ENCODE measurements around the gene TMEM178B. TPM values are rescaled to one million over a fixed set of nuclear protein-coding genes. Genes with fewer than 3 reads are reported as not detected.

TMEM178B gene
- total RNA-seq, 1 experiment from 2014 or later: not detected

DNA sequence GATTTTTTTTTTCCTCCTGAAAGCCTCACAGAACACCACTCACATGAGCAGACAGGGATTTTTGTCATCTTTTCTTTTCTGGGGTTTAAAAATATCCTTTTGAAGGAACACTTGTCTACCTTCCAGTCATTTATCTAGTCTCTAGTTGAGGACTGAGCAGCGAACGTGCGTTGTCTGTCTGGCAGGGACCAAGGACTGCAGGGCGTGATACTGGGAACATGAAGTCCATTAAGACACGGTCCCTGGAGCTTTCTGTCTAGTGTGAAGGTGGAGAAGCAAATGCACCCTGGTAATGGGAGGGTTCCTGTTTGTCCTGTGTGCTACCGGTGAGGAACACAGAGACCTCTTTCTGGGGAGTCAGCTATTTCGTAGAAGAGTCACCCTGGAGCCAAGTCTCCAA is 207.4 kb downstream of the TMEM178B start:
- ChIA-PET CTCF (no interaction called here), POLR2A (ENCODE audit: unreplicated experiment) (no interaction called here)
- Histone ChIP-seq H3K27ac (no peak overlapping the region), H2AFZ (no peak overlapping the region), H3K36me3 (ENCODE audit: low read depth) (no peaks in the 10 kb centered on the region), H3F3A (ENCODE audit: insufficient read depth, low read depth) (no peaks in the 10 kb centered on the region), H3K4me3 (no peak overlapping the region), H4K20me1 (ENCODE audit: insufficient read depth) (no peaks in the 10 kb centered on the region), H3K27me3 (ENCODE audit: insufficient read depth, low read depth) (peaks cover 55% of the 10 kb centered on the region), H3K4me2 (no peak overlapping the region), H3K4me1 (replicated peaks; ENCODE audit: insufficient read depth) (no peaks in the 10 kb centered on the region), H3K79me2 (ENCODE audit: low read depth) (no peaks in the 10 kb centered on the region), H3K9me2 (ENCODE audit: insufficient read depth) (no peaks in the 10 kb centered on the region), H3K9me3 (ENCODE audit: insufficient read depth, low read depth) (no peaks in the 10 kb centered on the region)
- no peak for DNase-seq
- BruUV-seq (replicated peaks): no TSS peak
- intact Hi-C loops (cut with micrococcal nuclease; ENCODE audit: unreplicated experiment): no loop called here
- TF ChIP-seq, protein P1, sequence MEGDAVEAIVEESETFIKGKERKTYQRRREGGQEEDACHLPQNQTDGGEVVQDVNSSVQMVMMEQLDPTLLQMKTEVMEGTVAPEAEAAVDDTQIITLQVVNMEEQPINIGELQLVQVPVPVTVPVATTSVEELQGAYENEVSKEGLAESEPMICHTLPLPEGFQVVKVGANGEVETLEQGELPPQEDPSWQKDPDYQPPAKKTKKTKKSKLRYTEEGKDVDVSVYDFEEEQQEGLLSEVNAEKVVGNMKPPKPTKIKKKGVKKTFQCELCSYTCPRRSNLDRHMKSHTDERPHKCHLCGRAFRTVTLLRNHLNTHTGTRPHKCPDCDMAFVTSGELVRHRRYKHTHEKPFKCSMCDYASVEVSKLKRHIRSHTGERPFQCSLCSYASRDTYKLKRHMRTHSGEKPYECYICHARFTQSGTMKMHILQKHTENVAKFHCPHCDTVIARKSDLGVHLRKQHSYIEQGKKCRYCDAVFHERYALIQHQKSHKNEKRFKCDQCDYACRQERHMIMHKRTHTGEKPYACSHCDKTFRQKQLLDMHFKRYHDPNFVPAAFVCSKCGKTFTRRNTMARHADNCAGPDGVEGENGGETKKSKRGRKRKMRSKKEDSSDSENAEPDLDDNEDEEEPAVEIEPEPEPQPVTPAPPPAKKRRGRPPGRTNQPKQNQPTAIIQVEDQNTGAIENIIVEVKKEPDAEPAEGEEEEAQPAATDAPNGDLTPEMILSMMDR (conservative IDR thresholded peaks at IDR 0.05): no peak
- no peak for TF ChIP-seq EZH2 (IDR thresholded peaks at IDR 0.05; ENCODE audit: low read depth)

DNA sequence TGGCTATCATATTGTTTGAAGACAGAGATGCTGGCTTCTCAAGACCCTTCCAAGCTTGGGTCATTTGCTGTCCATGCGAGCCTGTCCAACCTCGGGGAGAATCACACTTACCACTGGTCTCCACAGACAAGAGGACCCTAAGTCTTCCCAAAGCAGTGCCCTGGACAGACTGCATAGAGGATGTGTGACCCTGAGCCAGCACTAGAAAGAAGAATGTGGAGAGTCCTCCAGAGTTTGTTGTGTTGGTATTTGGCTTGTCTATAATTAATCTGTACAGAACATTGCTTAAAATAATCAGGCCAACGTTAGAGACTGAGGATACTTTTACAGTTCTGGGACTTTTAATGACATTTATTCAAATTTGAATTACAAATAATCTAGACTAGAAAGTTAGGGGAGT is 212.7 kb downstream of the TMEM178B start:
- H3K9me2 ChIP-seq (ENCODE audit: insufficient read depth): no peaks in the 10 kb centered on the region

DNA sequence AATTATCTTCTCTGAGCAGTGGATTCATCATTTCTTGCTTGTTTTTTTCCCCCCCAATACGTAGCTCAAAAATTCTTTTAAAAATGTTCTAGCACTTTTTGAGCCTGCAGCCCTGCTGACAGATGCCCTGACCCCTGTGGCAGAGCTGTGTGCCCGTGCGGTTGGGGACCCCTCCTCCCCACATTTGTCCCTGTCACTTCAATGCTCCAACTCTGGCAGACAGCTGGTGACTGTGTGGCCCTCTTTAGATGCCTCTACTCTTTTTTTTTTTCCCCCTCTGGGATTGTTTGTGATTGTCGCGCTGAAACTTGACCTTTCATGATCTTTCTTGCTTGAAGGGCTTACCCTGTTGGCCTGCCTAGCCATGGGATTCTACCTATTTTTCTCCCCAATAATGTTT is 214.1 kb downstream of the TMEM178B start:
- H3K79me2 ChIP-seq (ENCODE audit: low read depth): no peaks in the 10 kb centered on the region
- no peak overlapping the region for H3K27ac ChIP-seq
- no peaks in the 10 kb centered on the region for H3K9me3 ChIP-seq (ENCODE audit: insufficient read depth, low read depth)
- H2AFZ ChIP-seq: no peak overlapping the region
- DNase-seq: no peak
- intact Hi-C loops (cut with micrococcal nuclease; ENCODE audit: unreplicated experiment): no loop called here
- H3K36me3 ChIP-seq (ENCODE audit: low read depth): no peaks in the 10 kb centered on the region
- no peak overlapping the region for H3K4me2 ChIP-seq
- no peak for TF ChIP-seq EZH2 (IDR thresholded peaks at IDR 0.05; ENCODE audit: low read depth)
- TF ChIP-seq, protein P1 (conservative IDR thresholded peaks at IDR 0.05): no peak
- ChIA-PET CTCF (no interaction called here), POLR2A (ENCODE audit: unreplicated experiment) (no interaction called here)
- H4K20me1 ChIP-seq (ENCODE audit: insufficient read depth): no peaks in the 10 kb centered on the region
- BruUV-seq (replicated peaks): no TSS peak
- no peaks in the 10 kb centered on the region for H3K9me2 ChIP-seq (ENCODE audit: insufficient read depth)
- H3K4me3 ChIP-seq: no peak overlapping the region
- H3K4me1 ChIP-seq (replicated peaks; ENCODE audit: insufficient read depth): no peaks in the 10 kb centered on the region
- peaks cover 83% of the 10 kb centered on the region for H3K27me3 ChIP-seq (ENCODE audit: insufficient read depth, low read depth)
- no peaks in the 10 kb centered on the region for H3F3A ChIP-seq (ENCODE audit: insufficient read depth, low read depth)

More for the DNA sequence above, 212.7 kb downstream of the TMEM178B start:
- DNase-seq: no peak
- no TSS peak for BruUV-seq (replicated peaks)
- Histone ChIP-seq H2AFZ (no peak overlapping the region), H3K27me3 (ENCODE audit: insufficient read depth, low read depth) (peaks cover 83% of the 10 kb centered on the region), H4K20me1 (ENCODE audit: insufficient read depth) (no peaks in the 10 kb centered on the region), H3F3A (ENCODE audit: insufficient read depth, low read depth) (no peaks in the 10 kb centered on the region), H3K4me1 (replicated peaks; ENCODE audit: insufficient read depth) (no peaks in the 10 kb centered on the region), H3K36me3 (ENCODE audit: low read depth) (no peaks in the 10 kb centered on the region), H3K4me2 (no peak overlapping the region), H3K79me2 (ENCODE audit: low read depth) (no peaks in the 10 kb centered on the region), H3K9me3 (ENCODE audit: insufficient read depth, low read depth) (no peaks in the 10 kb centered on the region), H3K4me3 (no peak overlapping the region), H3K27ac (no peak overlapping the region)
- intact Hi-C loops (cut with micrococcal nuclease; ENCODE audit: unreplicated experiment): no loop called here
- TF ChIP-seq EZH2 (IDR thresholded peaks at IDR 0.05; ENCODE audit: low read depth): no peak
- ChIA-PET CTCF (no interaction called here), POLR2A (ENCODE audit: unreplicated experiment) (no interaction called here)

DNA sequence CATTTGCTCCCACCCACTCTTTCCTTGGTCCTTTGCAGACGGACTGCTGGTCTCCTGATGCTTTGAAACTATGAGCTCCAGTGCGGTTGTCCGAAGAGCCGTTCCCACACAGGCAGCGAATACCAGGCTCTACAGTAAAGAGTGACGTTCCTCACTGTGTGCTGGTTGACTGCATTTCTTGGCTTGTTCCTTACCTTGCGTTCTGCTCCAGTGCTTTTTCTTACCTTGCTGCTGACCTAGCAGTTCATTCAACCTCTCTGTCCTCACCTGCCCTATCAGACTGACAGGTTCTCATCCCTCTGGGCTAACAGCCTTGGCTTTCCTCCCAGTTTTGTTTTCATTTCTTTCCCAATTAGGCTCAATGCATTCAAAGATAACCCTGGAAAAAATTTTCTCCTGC is 214.8 kb downstream of the TMEM178B start:
- no peak overlapping the region for H3K27ac ChIP-seq
- no peaks in the 10 kb centered on the region for H3F3A ChIP-seq (ENCODE audit: insufficient read depth, low read depth)
- no peaks in the 10 kb centered on the region for H3K79me2 ChIP-seq (ENCODE audit: low read depth)
- ChIA-PET POLR2A (ENCODE audit: unreplicated experiment) (no interaction called here), CTCF (no interaction called here)
- no TSS peak for BruUV-seq (replicated peaks)
- H3K36me3 ChIP-seq (ENCODE audit: low read depth): no peaks in the 10 kb centered on the region
- DNase-seq: no peak
- H3K27me3 ChIP-seq (ENCODE audit: insufficient read depth, low read depth): peaks cover 84% of the 10 kb centered on the region
- TF ChIP-seq, protein P1 (conservative IDR thresholded peaks at IDR 0.05): no peak
- no peak for TF ChIP-seq EZH2 (IDR thresholded peaks at IDR 0.05; ENCODE audit: low read depth)
- no peak overlapping the region for H2AFZ ChIP-seq
- H3K9me3 ChIP-seq (ENCODE audit: insufficient read depth, low read depth): no peaks in the 10 kb centered on the region
- intact Hi-C loops (cut with micrococcal nuclease; ENCODE audit: unreplicated experiment): no loop called here
- H3K9me2 ChIP-seq (ENCODE audit: insufficient read depth): no peaks in the 10 kb centered on the region
- no peak overlapping the region for H3K4me2 ChIP-seq
- no peak overlapping the region for H3K4me3 ChIP-seq
- H4K20me1 ChIP-seq (ENCODE audit: insufficient read depth): no peaks in the 10 kb centered on the region
- no peaks in the 10 kb centered on the region for H3K4me1 ChIP-seq (replicated peaks; ENCODE audit: insufficient read depth)

Data from PC-9 (cell line).